Activated CD8-positive, alpha-beta memory T cell treated with anti-CD3 and anti-CD28 coated beads, Interleukin-2, amount 50 U/mL, for 1 hour (primary cell): ENCODE measurements around the gene TNS1.
A peak's percentile ranks its signal among the peaks of the same experiment; 100 is the strongest.

Source experiments
- DNase-seq: peaks from one replicate; pipeline ENCODE4 v3.0.0-alpha.2; 2020; ENCODE audit errors: extremely low read depth

Gene TNS1

GRCh38 chr2:217784996-217785543, 217.7 kb downstream of the TNS1 start:
- DNase-seq = no peak

DNA sequence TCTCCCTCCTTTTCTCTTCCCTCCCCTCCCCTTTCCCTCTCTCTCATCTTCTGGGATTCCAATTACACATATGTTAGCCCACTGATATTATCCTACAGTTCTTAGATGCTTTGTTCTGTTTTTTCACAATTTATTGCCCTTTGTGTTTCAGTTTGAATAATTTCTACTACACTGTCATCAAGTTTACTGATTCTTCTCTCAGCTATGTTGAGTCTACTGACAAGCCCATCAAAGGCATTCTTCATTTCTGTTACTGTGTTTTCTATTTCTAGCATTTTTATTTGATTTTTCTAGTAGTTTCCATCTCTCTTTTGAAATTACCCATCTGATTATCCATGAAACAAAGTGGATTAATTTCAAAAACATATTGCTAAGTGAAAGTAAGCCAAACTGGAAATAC, 219.6 kb downstream of the TNS1 start:
- no peak for DNase-seq

- no peak for DNase-seq
Measured at GRCh38 chr2:217777906-217778305, 224.9 kb downstream of the TNS1 start.

GRCh38 chr2:217776631-217777030, 226.2 kb downstream of the TNS1 start:
- no peak for DNase-seq

DNA sequence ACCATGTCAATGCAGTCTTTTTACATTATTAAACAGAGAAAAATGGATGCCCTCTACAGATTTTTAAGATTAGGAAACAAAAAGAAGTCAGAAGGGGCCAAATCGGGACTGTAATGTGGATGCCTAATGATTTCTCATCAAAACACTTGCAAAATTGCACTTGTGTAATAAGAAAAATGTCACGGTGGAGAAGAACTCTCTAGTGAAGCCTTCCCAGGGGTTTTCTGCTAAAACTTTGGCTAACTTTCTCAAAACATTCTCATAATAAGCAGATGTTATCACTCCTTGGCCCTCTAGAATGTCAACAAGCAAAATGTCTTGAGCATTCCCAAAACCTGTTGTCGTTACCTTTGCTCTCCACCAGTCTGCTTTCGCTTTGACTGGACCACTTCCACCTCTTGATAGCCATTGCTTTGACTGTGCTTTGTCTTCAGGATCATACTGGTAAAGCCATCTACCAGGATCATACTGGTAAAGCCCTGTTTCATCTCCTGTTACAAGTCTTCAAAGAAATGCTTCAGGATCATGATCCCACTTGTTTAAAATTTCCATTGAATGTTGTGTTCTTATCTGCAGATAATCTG, 226.8 kb downstream of the TNS1 start:
- DNase-seq = no peak

DNA sequence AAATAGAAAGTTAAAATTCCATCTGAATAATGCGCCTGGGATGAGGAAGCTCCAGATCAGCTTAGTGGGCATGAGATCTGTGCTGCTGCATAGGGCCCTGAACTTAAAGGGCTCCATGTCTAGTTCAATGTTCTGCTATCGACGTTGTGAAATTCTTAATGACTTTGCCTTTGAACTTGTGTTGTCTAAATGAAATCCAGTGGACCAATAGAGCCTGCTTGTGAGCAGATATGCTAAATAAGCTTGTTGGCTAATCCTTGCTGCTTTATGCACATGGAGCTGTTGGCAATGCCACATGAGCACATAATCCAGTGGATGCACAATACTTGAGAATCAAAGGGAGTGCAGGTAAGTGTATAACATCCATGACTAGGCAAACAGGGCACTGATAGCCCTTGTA, 228.6 kb downstream of the TNS1 start:
- no peak for DNase-seq

GRCh38 chr2:217773539-217773938, 229.3 kb downstream of the TNS1 start:
- DNase-seq = no peak

GRCh38 chr2:217766356-217766755, 236.4 kb downstream of the TNS1 start:
- no peak for DNase-seq

- DNase-seq = no peak
Measured at GRCh38 chr2:217761645-217762277, 241.0 kb downstream of the TNS1 start.

- DNase-seq = no peak
Measured at GRCh38 chr2:217759991-217760390, 242.8 kb downstream of the TNS1 start.

GRCh38 chr2:217757108-217757463, 245.7 kb downstream of the TNS1 start:
- DNase-seq = no peak

DNA sequence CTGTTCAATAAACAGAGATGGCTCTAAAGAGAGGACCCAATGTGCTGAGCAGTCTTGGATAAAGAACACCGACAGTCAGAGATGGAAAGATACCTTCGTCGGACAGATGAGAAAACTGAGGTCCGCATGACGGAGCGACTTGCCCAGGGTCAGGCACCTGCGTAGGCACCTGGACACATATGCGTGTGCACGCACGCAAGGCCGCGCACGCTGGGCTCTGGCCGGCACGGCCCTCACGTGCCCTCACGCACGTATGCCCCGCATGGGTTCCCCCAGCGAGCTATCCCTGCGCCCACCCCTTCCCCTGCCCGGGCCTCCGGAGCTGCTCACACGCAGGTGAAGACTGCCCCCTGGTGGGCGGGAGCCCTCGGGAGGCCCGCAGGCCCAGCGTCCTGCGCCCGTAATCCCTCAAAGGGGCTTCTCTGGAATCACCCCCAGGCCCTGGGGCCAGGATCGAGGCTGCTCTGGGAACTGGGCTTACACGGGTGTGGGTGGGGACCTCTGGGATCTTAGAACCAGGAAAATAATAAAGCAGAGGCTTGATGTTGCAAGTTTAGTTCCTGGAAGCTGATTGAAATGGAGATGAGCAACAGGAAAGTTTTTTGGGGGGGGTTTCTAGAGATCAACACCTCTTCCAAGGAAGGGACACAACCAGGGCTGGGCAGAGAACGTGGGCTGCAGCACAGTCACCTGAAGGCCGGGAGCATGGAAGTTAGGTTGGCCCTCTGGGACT, 246.3 kb downstream of the TNS1 start:
- DNase-seq = peak; percentile 19

DNA sequence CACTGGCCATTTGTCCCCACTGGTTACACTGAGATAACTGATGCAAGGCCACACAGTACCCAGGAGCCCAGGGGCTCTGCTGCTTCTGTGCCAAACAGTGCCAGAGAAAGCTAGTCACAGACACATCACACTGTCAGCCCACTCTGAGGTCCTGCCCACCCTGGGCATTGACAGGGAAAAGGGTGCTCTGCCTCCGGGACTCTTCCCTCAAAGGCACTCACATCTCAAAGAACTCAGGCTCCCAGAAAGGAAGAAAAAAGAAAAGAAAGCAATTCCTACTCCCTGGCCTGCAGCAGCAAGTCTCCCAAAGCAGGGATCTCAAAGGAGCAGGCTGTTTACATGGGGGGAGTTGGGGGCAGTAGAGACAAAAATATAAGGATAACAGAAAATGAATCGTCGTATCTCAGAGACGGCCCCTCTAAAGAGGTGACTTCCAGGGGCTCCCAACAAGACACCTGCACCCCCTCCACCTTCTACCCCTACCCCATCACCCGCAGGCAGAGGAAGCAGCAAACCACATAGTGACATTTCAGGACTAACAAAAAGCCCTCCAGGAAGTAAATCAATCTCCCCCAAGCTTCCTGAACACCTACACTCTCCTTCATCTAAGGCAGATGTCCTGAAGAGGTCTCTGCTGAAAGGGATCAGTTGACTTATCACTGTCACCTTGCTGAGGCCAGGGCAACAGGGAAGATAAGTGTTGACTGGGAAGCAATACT, 247.6 kb downstream of the TNS1 start:
- DNase-seq = no peak

DNA sequence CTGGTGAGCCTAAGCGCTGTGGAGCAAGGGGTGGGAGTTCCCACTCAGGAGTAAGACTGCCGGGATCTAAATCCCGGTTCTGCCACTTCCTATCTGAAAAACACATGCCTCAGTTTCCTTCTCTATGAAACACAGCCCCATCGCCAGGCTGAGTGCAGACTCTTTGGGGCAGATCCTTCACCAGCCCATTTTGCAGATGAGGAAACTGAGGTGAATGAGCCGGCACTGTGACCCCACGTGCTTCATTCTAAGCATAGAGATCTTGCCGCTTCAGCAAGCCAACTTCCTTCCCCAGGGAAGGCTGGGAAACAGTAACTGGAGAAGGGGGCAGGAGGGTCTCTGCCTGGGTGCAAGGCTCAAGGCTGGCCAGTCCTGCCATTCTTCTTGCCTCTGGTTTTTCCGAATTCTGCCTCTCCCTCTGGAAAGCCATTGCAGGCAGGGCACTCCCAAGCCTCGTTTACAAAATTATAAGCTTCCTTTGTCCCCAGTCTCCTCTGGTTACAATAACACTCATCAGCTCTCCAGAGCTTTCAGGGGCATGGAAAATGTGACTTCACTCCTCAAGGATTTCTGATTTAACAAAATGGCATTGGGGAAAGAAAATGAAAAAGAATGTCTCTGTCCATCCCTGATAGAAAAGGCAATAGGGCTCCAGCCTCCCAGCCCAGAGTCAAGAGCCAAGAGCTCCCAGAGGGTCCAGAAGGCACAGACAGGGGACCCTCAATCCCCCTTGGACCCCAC, 249.2 kb downstream of the TNS1 start:
- DNase-seq = no peak

DNA sequence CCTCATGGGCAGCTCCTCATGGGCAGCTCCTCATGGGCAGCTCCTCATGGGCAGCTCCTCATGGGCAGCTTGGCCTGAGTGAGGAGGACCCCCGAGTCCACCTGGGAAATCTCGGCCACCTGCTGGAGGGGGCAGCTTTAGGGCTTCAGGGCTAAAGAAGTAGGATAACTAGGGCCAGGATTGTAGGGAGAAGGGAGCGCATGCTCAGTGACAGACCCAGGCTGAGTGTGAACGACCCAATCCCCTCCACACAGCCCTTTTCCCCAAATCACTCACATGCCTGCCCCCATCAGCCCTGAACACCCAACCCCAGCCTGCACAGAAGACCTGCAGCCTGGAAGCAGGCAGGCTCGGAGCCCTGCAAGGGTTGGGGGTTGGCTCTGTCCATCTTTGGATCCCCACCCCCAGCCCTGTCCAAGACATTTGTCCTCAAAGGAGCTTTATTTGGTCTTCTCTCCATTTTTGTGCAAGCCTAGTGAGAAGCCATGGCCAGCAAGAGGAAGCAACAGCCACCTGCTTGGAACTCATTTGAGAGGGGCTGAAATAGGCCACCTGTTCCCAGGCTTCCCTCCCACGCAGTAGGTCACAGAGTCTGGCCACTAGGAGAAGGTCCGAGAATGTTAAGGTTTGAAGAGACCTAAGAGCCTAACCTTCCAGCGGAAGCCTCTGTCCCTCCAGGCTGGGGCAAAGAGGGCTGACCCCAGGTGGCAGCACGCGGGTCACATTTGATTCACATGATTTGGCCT, 249.9 kb downstream of the TNS1 start:
- no peak for DNase-seq

- no peak for DNase-seq
Measured at GRCh38 chr2:217751952-217752351, 250.8 kb downstream of the TNS1 start.

- DNase-seq = no peak
Measured at GRCh38 chr2:217751192-217751591, 251.6 kb downstream of the TNS1 start.
